Upper lobe of right lung (tissue), 1 donor: Measurements from ENCODE around the gene CNPY4. TPM values are rescaled to one million over a fixed set of nuclear protein-coding genes. Genes with fewer than 3 reads are reported as not detected.

ENCODE experiments used
- ATAC-seq: fragments of 200-7000 bp; cut with Tn5 transposase; one replicate; pipeline ENCODE4 v1.9.1; 2020; ENCODE audit warnings: mild to moderate bottlenecking, moderate library complexity
- DNase-seq: peaks from one replicate; pipeline ENCODE4 v3.0.0-alpha.2; 2020
- H3K27ac ChIP-seq: fragments of 200-600 bp; one replicate; pipeline ENCODE4 v1.8.0; 2022
- H3K27me3 ChIP-seq: fragments of 200-600 bp; one replicate; pipeline ENCODE4 v1.8.0; 2022; ENCODE audit warnings: mild to moderate bottlenecking
- H3K36me3 ChIP-seq: fragments of 200-600 bp; one replicate; pipeline ENCODE4 v1.8.0; 2022
- H3K4me1 ChIP-seq: fragments of 200-600 bp; one replicate; pipeline ENCODE4 v1.8.0; 2022
- H3K4me3 ChIP-seq: fragments of 200-600 bp; one replicate; pipeline ENCODE4 v1.8.0; 2022; ENCODE audit warnings: mild to moderate bottlenecking
- H3K9me3 ChIP-seq: fragments of 200-600 bp; one replicate; pipeline ENCODE4 v1.8.0; 2022
- intact Hi-C: fragments of 100-400 bp; cut with DNase I; formaldehyde crosslinking; loops from one replicate; pipeline ENCODE4 v1.11.0; 2022
- total RNA-seq: library from RNA; stranded (reverse); fragmentation: NEBNext Ultra II Directional; extraction: Animal tissue kit (Norgen Biotek cat#: 25700); gene quantifications from one replicate; pipeline ENCODE4 v1.2.1, GENCODE V29; 2021
- TF ChIP-seq, protein P1 (sequence below): fragments of 200-600 bp; IDR thresholded peaks from one replicate; pipeline ENCODE4 v1.8.0; 2022; ENCODE audit warnings: antibody characterized with exemption
- donor health status: DM: no; HTN: yes; CAD: no; lungs with severe emphysema.

The CNPY4 gene
- total RNA-seq, 1 donor from 2014 or later: 9.8 TPM

DNA sequence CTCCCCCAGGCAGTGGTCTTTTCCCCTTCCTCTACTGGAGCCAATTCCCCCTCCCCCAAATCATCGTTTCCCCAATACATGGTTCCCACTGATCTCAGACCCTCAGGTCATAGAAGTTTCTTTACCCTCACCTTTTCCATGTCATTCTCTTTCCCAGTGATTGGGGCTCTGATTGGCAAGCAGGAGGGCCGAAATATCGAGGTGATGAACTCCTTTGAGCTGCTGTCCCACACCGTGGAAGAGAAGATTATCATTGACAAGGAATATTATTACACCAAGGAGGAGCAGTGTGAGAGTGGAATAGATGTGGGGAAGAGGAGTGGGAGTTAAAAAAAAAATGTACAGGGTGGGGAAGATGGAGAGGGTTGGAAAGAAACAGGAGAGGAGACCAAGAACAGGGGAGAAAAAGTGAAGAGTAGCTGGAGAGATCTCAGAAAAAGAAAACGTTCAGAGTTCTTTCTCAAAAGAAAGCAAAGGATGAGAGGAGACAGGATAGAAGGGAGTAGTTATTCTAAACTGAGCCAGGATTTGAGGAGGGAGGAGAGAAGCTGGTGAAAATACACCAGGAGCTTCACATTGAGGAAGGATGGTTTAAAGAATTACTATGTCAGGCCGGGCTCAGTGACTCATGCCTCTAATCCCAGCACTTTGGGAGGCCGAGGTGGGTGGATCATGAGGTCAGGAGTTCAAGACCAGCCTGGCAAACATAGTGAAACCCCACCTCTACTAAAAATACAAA lies 29.8 kb upstream of the CNPY4 start:
- H3K27ac ChIP-seq: peak overlapping the region; percentile 94
- no peaks in the 10 kb centered on the region for H3K27me3 ChIP-seq
- ATAC-seq: no peak
- no peak for DNase-seq
- TF ChIP-seq, protein P1, sequence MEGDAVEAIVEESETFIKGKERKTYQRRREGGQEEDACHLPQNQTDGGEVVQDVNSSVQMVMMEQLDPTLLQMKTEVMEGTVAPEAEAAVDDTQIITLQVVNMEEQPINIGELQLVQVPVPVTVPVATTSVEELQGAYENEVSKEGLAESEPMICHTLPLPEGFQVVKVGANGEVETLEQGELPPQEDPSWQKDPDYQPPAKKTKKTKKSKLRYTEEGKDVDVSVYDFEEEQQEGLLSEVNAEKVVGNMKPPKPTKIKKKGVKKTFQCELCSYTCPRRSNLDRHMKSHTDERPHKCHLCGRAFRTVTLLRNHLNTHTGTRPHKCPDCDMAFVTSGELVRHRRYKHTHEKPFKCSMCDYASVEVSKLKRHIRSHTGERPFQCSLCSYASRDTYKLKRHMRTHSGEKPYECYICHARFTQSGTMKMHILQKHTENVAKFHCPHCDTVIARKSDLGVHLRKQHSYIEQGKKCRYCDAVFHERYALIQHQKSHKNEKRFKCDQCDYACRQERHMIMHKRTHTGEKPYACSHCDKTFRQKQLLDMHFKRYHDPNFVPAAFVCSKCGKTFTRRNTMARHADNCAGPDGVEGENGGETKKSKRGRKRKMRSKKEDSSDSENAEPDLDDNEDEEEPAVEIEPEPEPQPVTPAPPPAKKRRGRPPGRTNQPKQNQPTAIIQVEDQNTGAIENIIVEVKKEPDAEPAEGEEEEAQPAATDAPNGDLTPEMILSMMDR: no peak
- H3K9me3 ChIP-seq: no peaks in the 10 kb centered on the region
- H3K4me3 ChIP-seq: peak overlapping the region; percentile 88
- H3K4me1 ChIP-seq: peaks cover 13% of the 10 kb centered on the region
- intact Hi-C loops: no loop called here
- peaks cover 46% of the 10 kb centered on the region for H3K36me3 ChIP-seq

- Histone ChIP-seq H3K4me3 (no peak overlapping the region), H3K4me1 (peaks cover 13% of the 10 kb centered on the region), H3K36me3 (peaks cover 57% of the 10 kb centered on the region), H3K27ac (no peak overlapping the region), H3K9me3 (no peaks in the 10 kb centered on the region), H3K27me3 (no peaks in the 10 kb centered on the region)
- ATAC-seq: no peak
- intact Hi-C loops: no loop called here
- DNase-seq: no peak
- TF ChIP-seq, protein P1: no peak
Measured at GRCh38 chr7:100090527-100091410, 28.7 kb upstream of the CNPY4 start.

DNA sequence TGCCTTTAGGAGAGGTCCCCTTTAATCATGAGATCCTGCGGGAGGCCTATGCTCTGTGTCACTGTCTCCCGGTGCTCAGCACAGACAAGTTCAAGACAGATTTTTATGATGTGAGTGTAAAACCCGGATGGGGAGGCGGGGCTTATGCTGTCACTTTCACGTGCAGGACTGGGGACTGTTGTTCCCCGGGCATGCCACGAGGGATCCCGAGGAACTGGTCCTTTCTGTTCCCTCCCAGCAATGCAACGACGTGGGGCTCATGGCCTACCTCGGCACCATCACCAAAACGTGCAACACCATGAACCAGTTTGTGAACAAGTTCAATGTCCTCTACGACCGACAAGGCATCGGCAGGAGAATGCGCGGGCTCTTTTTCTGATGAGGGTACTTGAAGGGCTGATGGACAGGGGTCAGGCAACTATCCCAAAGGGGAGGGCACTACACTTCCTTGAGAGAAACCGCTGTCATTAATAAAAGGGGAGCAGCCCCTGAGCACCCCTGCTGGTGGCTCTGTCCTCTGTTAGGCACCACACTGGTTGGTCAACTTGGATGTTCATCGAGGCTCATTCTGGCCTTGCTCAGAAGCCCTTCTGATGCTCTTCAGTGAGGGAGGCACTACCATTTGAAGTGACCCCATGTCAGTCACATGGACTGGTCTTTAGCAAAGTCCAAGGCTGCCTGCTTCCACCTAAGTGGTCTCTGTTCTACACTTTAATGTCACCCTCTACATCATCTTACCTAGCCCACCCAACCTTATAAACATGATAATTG lies 27.8 kb upstream of the CNPY4 start:
- ATAC-seq (no peak), DNase-seq (no peak)
- no peaks in the 10 kb centered on the region for H3K27me3 ChIP-seq
- H3K27ac ChIP-seq: no peak overlapping the region
- H3K36me3 ChIP-seq: peaks cover 66% of the 10 kb centered on the region
- intact Hi-C loops: no loop called here
- TF ChIP-seq, protein P1: no peak
- H3K9me3 ChIP-seq: no peaks in the 10 kb centered on the region
- peaks cover 13% of the 10 kb centered on the region for H3K4me1 ChIP-seq
- no peak overlapping the region for H3K4me3 ChIP-seq

GRCh38 chr7:100093054-100093453 lies 26.4 kb upstream of the CNPY4 start:
- H3K27me3 ChIP-seq: no peaks in the 10 kb centered on the region
- H3K9me3 ChIP-seq: no peaks in the 10 kb centered on the region
- TF ChIP-seq, protein P1: no peak
- intact Hi-C loops: no loop called here
- H3K27ac ChIP-seq: no peak overlapping the region
- no peak overlapping the region for H3K4me3 ChIP-seq
- no peak for DNase-seq
- peaks cover 11% of the 10 kb centered on the region for H3K4me1 ChIP-seq
- H3K36me3 ChIP-seq: peaks cover 80% of the 10 kb centered on the region
- ATAC-seq: no peak

DNA sequence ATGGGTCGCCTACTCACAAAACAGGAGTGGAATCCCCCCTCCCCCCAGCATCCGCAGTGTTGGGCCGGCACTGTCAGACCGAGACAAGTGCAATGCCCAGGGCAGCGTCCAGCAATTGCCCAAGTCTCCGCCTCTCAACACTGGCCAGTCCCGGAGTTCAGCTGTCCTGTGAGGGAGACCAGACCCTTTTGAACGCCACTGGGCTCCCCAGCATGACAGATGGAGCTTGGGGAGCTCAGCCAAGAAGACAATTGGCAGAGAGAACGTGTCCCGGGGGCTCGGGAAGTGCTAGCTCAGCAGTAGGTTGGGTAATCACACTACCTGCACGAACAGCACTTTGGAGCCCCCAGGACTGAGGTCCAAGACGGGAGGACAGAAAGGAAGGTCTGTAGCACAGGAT lies 25.9 kb upstream of the CNPY4 start:
- intact Hi-C loops: no loop called here
- peaks cover 6% of the 10 kb centered on the region for H3K4me1 ChIP-seq
- TF ChIP-seq, protein P1: no peak

More for the DNA sequence above, 25.9 kb upstream of the CNPY4 start:
- no peak overlapping the region for H3K4me3 ChIP-seq
- DNase-seq (no peak), ATAC-seq (no peak)
- H3K9me3 ChIP-seq: no peaks in the 10 kb centered on the region
- H3K27me3 ChIP-seq: no peaks in the 10 kb centered on the region
- no peak overlapping the region for H3K27ac ChIP-seq
- H3K36me3 ChIP-seq: peaks cover 85% of the 10 kb centered on the region
